GM20431 (cell line): ENCODE data around the gene DAZL.

ENCODE experiments used
- in situ Hi-C: fragments of 300-500 bp; cut with MseI, MboI; formaldehyde crosslinking; loops from one replicate; pipeline ENCODE4 v1.15.0; 2020; ENCODE audit warnings: low sequenced_read_pairs; ENCODE audit not compliant: unreplicated experiment

Gene DAZL

GRCh38 chr3:16600780-16601536 is 4.3 kb downstream of the DAZL start:
- in situ Hi-C loops: loop anchor here (25.0 kb wide), 1 partner anchor 636 kb away; no protein-coding TSS in a partner anchor

GRCh38 chr3:16599694-16600093 is 5.5 kb downstream of the DAZL start:
- in situ Hi-C loops: loop anchor here (25.0 kb wide), 1 partner anchor 638 kb away; no protein-coding TSS in a partner anchor

- in situ Hi-C loops: no loop called here
These were observed 8.7 kb downstream of the DAZL start for GRCh38 chr3:16596352-16597032.

GRCh38 chr3:16595778-16596177 is 9.4 kb downstream of the DAZL start:
- in situ Hi-C loops: no loop called here

GRCh38 chr3:16589867-16590624 is 15.2 kb downstream of the DAZL start:
- in situ Hi-C loops: no loop called here

GRCh38 chr3:16589120-16589519 is 16.1 kb downstream of the DAZL start:
- in situ Hi-C loops: no loop called here

GRCh38 chr3:16587681-16588060 is 17.6 kb downstream of the DAZL start:
- in situ Hi-C loops: no loop called here

- in situ Hi-C loops: no loop called here
These were observed 18.1 kb downstream of the DAZL start for GRCh38 chr3:16587047-16587680.

GRCh38 chr3:16584880-16585279 is 20.3 kb downstream of the DAZL start:
- in situ Hi-C loops: no loop called here

GRCh38 chr3:16583551-16583950 is 21.7 kb downstream of the DAZL start:
- in situ Hi-C loops: no loop called here

- in situ Hi-C loops: no loop called here
These were observed 35.1 kb downstream of the DAZL start for GRCh38 chr3:16570113-16570512.

- in situ Hi-C loops: no loop called here
These were observed 36.7 kb downstream of the DAZL start for GRCh38 chr3:16568532-16568931.

GRCh38 chr3:16568115-16568514 is 37.1 kb downstream of the DAZL start:
- in situ Hi-C loops: no loop called here

- in situ Hi-C loops: loop anchor here (10.0 kb wide), 1 partner anchor 275 kb away; no protein-coding TSS in a partner anchor
These were observed 45.4 kb downstream of the DAZL start for GRCh38 chr3:16559653-16560365.

- in situ Hi-C loops: loop anchor here (10.0 kb wide), 1 partner anchor 269 kb away; no protein-coding TSS in a partner anchor
These were observed 51.1 kb downstream of the DAZL start for GRCh38 chr3:16554126-16554525.

GRCh38 chr3:16552757-16553156 is 52.5 kb downstream of the DAZL start:
- in situ Hi-C loops: loop anchor here (10.0 kb wide), 1 partner anchor 268 kb away; no protein-coding TSS in a partner anchor

- in situ Hi-C loops: loop anchor here (10.0 kb wide), 1 partner anchor 267 kb away; no protein-coding TSS in a partner anchor
These were observed 53.8 kb downstream of the DAZL start for GRCh38 chr3:16551342-16551976.

- in situ Hi-C loops: loop anchor here (10.0 kb wide), 1 partner anchor 266 kb away; no protein-coding TSS in a partner anchor
These were observed 54.4 kb downstream of the DAZL start for GRCh38 chr3:16550676-16551341.
